ENCODE results near the gene ACTN1. TPM values are rescaled to one million over a fixed set of nuclear protein-coding genes. Genes with fewer than 3 reads are reported as not detected.
A peak's percentile ranks its signal among the peaks of the same experiment; 100 is the strongest.

Gene ACTN1
- total RNA-seq, 1 donor from 2014 or later: 27.9 TPM

GRCh38 chr14:68972507-68973218 is 6.4 kb downstream of the ACTN1 start:
- Mint-ChIP-seq H3K4me1 (ENCODE audit: low read depth) (peaks cover 51% of the 10 kb centered on the region), H3K36me3 (ENCODE audit: low read depth) (peaks cover 19% of the 10 kb centered on the region), H3K27me3 (ENCODE audit: insufficient read depth) (peaks cover 3% of the 10 kb centered on the region), H3K4me3 (no peak overlapping the region), H3K9me3 (no peaks in the 10 kb centered on the region), H3K27ac (no peak overlapping the region)
- intact Hi-C loops (cut with micrococcal nuclease): no loop called here
- DNase-seq (ENCODE audit: low spot score): no peak

GRCh38 chr14:68971411-68972035 is 7.6 kb downstream of the ACTN1 start:
- DNase-seq (ENCODE audit: low spot score): no peak
- H3K4me3 Mint-ChIP-seq: no peak overlapping the region
- peaks cover 42% of the 10 kb centered on the region for H3K4me1 Mint-ChIP-seq (ENCODE audit: low read depth)
- no peaks in the 10 kb centered on the region for H3K9me3 Mint-ChIP-seq
- H3K27me3 Mint-ChIP-seq (ENCODE audit: insufficient read depth): peaks cover 3% of the 10 kb centered on the region
- intact Hi-C loops (cut with micrococcal nuclease): no loop called here
- H3K27ac Mint-ChIP-seq: no peak overlapping the region
- H3K36me3 Mint-ChIP-seq (ENCODE audit: low read depth): peaks cover 19% of the 10 kb centered on the region

GRCh38 chr14:68970736-68971135 is 8.4 kb downstream of the ACTN1 start:
- Mint-ChIP-seq H3K4me3 (peak overlapping the region; percentile 17), H3K27me3 (ENCODE audit: insufficient read depth) (peaks cover 3% of the 10 kb centered on the region), H3K9me3 (no peaks in the 10 kb centered on the region), H3K27ac (no peak overlapping the region), H3K36me3 (ENCODE audit: low read depth) (peaks cover 19% of the 10 kb centered on the region), H3K4me1 (ENCODE audit: low read depth) (peaks cover 34% of the 10 kb centered on the region)
- intact Hi-C loops (cut with micrococcal nuclease): no loop called here
- no peak for DNase-seq (ENCODE audit: low spot score)

GRCh38 chr14:68970038-68970612 is 9.0 kb downstream of the ACTN1 start:
- Mint-ChIP-seq H3K4me1 (ENCODE audit: low read depth) (peaks cover 34% of the 10 kb centered on the region), H3K4me3 (peak overlapping the region; percentile 53), H3K27me3 (ENCODE audit: insufficient read depth) (peaks cover 3% of the 10 kb centered on the region), H3K27ac (no peak overlapping the region), H3K9me3 (no peaks in the 10 kb centered on the region), H3K36me3 (ENCODE audit: low read depth) (peaks cover 19% of the 10 kb centered on the region)
- peak; percentile 16 for DNase-seq (ENCODE audit: low spot score)
- intact Hi-C loops (cut with micrococcal nuclease): no loop called here

- Mint-ChIP-seq H3K27me3 (ENCODE audit: insufficient read depth) (peaks cover 3% of the 10 kb centered on the region), H3K4me1 (ENCODE audit: low read depth) (peaks cover 34% of the 10 kb centered on the region), H3K27ac (no peak overlapping the region), H3K4me3 (no peak overlapping the region), H3K9me3 (no peaks in the 10 kb centered on the region), H3K36me3 (ENCODE audit: low read depth) (peaks cover 14% of the 10 kb centered on the region)
- intact Hi-C loops (cut with micrococcal nuclease): no loop called here
- no peak for DNase-seq (ENCODE audit: low spot score)
These were observed 9.6 kb downstream of the ACTN1 start for GRCh38 chr14:68969278-68970033.

- H3K9me3 Mint-ChIP-seq: no peaks in the 10 kb centered on the region
- H3K27me3 Mint-ChIP-seq (ENCODE audit: insufficient read depth): peaks cover 3% of the 10 kb centered on the region
- intact Hi-C loops (cut with micrococcal nuclease): no loop called here
- peaks cover 34% of the 10 kb centered on the region for H3K4me1 Mint-ChIP-seq (ENCODE audit: low read depth)
- peaks cover 12% of the 10 kb centered on the region for H3K36me3 Mint-ChIP-seq (ENCODE audit: low read depth)
- no peak overlapping the region for H3K4me3 Mint-ChIP-seq
- no peak overlapping the region for H3K27ac Mint-ChIP-seq
- DNase-seq (ENCODE audit: low spot score): no peak
These were observed 10.4 kb downstream of the ACTN1 start for GRCh38 chr14:68968721-68969120.

GRCh38 chr14:68968051-68968450 is 11.1 kb downstream of the ACTN1 start:
- H3K9me3 Mint-ChIP-seq: no peaks in the 10 kb centered on the region
- peaks cover 9% of the 10 kb centered on the region for H3K36me3 Mint-ChIP-seq (ENCODE audit: low read depth)
- H3K27ac Mint-ChIP-seq: no peak overlapping the region
- H3K27me3 Mint-ChIP-seq (ENCODE audit: insufficient read depth): peaks cover 3% of the 10 kb centered on the region
- H3K4me1 Mint-ChIP-seq (ENCODE audit: low read depth): peaks cover 34% of the 10 kb centered on the region
- DNase-seq (ENCODE audit: low spot score): no peak
- no peak overlapping the region for H3K4me3 Mint-ChIP-seq
- intact Hi-C loops (cut with micrococcal nuclease): no loop called here

GRCh38 chr14:68967459-68967940 is 11.6 kb downstream of the ACTN1 start:
- Mint-ChIP-seq H3K36me3 (ENCODE audit: low read depth) (peaks cover 4% of the 10 kb centered on the region), H3K27me3 (ENCODE audit: insufficient read depth) (peaks cover 3% of the 10 kb centered on the region), H3K4me3 (no peak overlapping the region), H3K4me1 (ENCODE audit: low read depth) (peaks cover 34% of the 10 kb centered on the region), H3K9me3 (no peaks in the 10 kb centered on the region), H3K27ac (no peak overlapping the region)
- intact Hi-C loops (cut with micrococcal nuclease): no loop called here
- DNase-seq (ENCODE audit: low spot score): no peak

GRCh38 chr14:68966872-68967301 is 12.2 kb downstream of the ACTN1 start:
- intact Hi-C loops (cut with micrococcal nuclease): no loop called here
- H3K36me3 Mint-ChIP-seq (ENCODE audit: low read depth): peaks cover 2% of the 10 kb centered on the region
- no peak overlapping the region for H3K4me3 Mint-ChIP-seq
- DNase-seq (ENCODE audit: low spot score): no peak
- no peaks in the 10 kb centered on the region for H3K9me3 Mint-ChIP-seq
- no peak overlapping the region for H3K27ac Mint-ChIP-seq
- H3K4me1 Mint-ChIP-seq (ENCODE audit: low read depth): peaks cover 34% of the 10 kb centered on the region
- peaks cover 3% of the 10 kb centered on the region for H3K27me3 Mint-ChIP-seq (ENCODE audit: insufficient read depth)

- intact Hi-C loops (cut with micrococcal nuclease): no loop called here
- no peak for DNase-seq (ENCODE audit: low spot score)
- Mint-ChIP-seq H3K36me3 (ENCODE audit: low read depth) (peaks cover 2% of the 10 kb centered on the region), H3K27ac (no peak overlapping the region), H3K9me3 (no peaks in the 10 kb centered on the region), H3K4me1 (ENCODE audit: low read depth) (peaks cover 22% of the 10 kb centered on the region), H3K4me3 (no peak overlapping the region), H3K27me3 (ENCODE audit: insufficient read depth) (peaks cover 3% of the 10 kb centered on the region)
These were observed 13.8 kb downstream of the ACTN1 start for GRCh38 chr14:68965261-68965761.

GRCh38 chr14:68964300-68965093 is 14.6 kb downstream of the ACTN1 start:
- Mint-ChIP-seq H3K27me3 (ENCODE audit: insufficient read depth) (peaks cover 3% of the 10 kb centered on the region), H3K36me3 (ENCODE audit: low read depth) (no peaks in the 10 kb centered on the region), H3K27ac (no peak overlapping the region), H3K9me3 (no peaks in the 10 kb centered on the region), H3K4me3 (no peak overlapping the region), H3K4me1 (ENCODE audit: low read depth) (peaks cover 14% of the 10 kb centered on the region)
- no peak for DNase-seq (ENCODE audit: low spot score)
- intact Hi-C loops (cut with micrococcal nuclease): no loop called here

GRCh38 chr14:68962681-68963080 is 16.4 kb downstream of the ACTN1 start:
- intact Hi-C loops (cut with micrococcal nuclease): no loop called here
- H3K4me1 Mint-ChIP-seq (ENCODE audit: low read depth): peaks cover under 1% of the 10 kb centered on the region
- H3K9me3 Mint-ChIP-seq: no peaks in the 10 kb centered on the region
- H3K27ac Mint-ChIP-seq: no peak overlapping the region
- no peaks in the 10 kb centered on the region for H3K27me3 Mint-ChIP-seq (ENCODE audit: insufficient read depth)
- no peak for DNase-seq (ENCODE audit: low spot score)
- H3K4me3 Mint-ChIP-seq: no peak overlapping the region
- H3K36me3 Mint-ChIP-seq (ENCODE audit: low read depth): no peaks in the 10 kb centered on the region

Data from activated T-helper 1 cell treated with anti-CD3 and anti-CD28 coated beads, Interleukin-12 subunit alpha, Interleukin-12 subunit beta, Interleukin-2, Interleukin-4 antibody, amounts not matched to agents 30 ng/mL and 10 ng/mL and 1 ng/mL, durations not matched to agents 14 hours and 24 hours and 36 hours (primary cell).